Spleen (tissue), 7 donors: ENCODE measurements around the gene PARP1.

Source experiments
- CTCF ChIP-seq, 11 experiments: fragments of 200-600 bp in 7 of 11; fragments of 450-650 bp in 4 of 11; sonication (generic) in 4 of 11; IDR thresholded peaks in 8 of 11; conservative IDR thresholded peaks in 3 of 11; 1 replicate in 7 of 11; 2 replicates in 4 of 11; pipeline versions ENCODE4 v1.4.0 to v1.8.0; 2016 to 2021; ENCODE audit warnings: antibody characterized with exemption in 11 of 11, inconsistent platforms in 4 of 11, mild to moderate bottlenecking in 1 of 11
- POLR2A ChIP-seq, 3 donors: fragments of 450-650 bp; IDR thresholded peaks; one replicate each; pipeline ENCODE4 v1.5.1; 2017; ENCODE audit warnings: antibody characterized with exemption in 3 of 3, mild to moderate bottlenecking in 1 of 3
- POLR2AphosphoS5 ChIP-seq, 3 donors: sonication (generic); formaldehyde crosslinking; IDR thresholded peaks; one replicate each; pipeline ENCODE4 v1.5.1; 2017; ENCODE audit warnings: antibody characterized with exemption in 3 of 3
- donor health status: DM: no; HTN: no; CAD: no; lungs with moderate emphysema.
- donor health status: DM: no; HTN: no; CAD: no.
- donor health status: DM: no; HTN: no; CAD: no.

GRCh38 chr1:226446094-226446493 is 38.2 kb upstream of the PARP1 start:
- TF ChIP-seq POLR2A (IDR thresholded peaks at IDR 0.05) (no peak), CTCF (IDR thresholded peaks at IDR 0.05 in 8 of 11, conservative IDR thresholded peaks at IDR 0.05 in 3 of 11) (no peak), POLR2AphosphoS5 (IDR thresholded peaks at IDR 0.05) (no peak)
